H1 (cell line): ENCODE results near the gene JPT1. TPM values are rescaled to one million over a fixed set of nuclear protein-coding genes. Genes with fewer than 3 reads are reported as not detected.

Experiments used
- CHD2 ChIP-seq: IDR thresholded peaks from 2 replicates; pipeline ENCODE4 v1.6.1; 2012; ENCODE audit warnings: low read length, improper control_type of control experiment
- EP300 ChIP-seq, 2 experiments: IDR thresholded peaks; 1 replicate in 1 of 2; 2 replicates in 1 of 2; pipeline ENCODE4 v1.6.1; 2011 to 2012; ENCODE audit warnings: low read depth in 2 of 2, low read length in 2 of 2, mild to moderate bottlenecking in 2 of 2, borderline replicate concordance in 1 of 2, inconsistent platforms in 1 of 2, moderate library complexity in 1 of 2
- PHF8 ChIP-seq: fragments of 200-600 bp; sonication (generic); conservative IDR thresholded peaks from 2 replicates; pipeline ENCODE4 v1.7.1; 2012; ENCODE audit warnings: low read depth, mild to moderate bottlenecking, inconsistent platforms, low read length, moderate library complexity
- RNF2 ChIP-seq: fragments of 200-900, 300-1000 bp; sonication (generic); IDR thresholded peaks from 2 replicates; pipeline ENCODE4 v1.7.1; 2016; ENCODE audit warnings: borderline replicate concordance, low read depth, mild to moderate bottlenecking, antibody characterized with exemption, low read length; ENCODE audit not compliant: poor library complexity, severe bottlenecking; ENCODE audit errors: missing control alignments
- SP2 ChIP-seq: IDR thresholded peaks from 2 replicates; pipeline ENCODE4 v1.6.1; 2012; ENCODE audit warnings: mild to moderate bottlenecking, low read length, inconsistent platforms
- polyA plus RNA-seq, 7 experiments: library from polyadenylated mRNA; depleted of rRNA in 3 of 7; stranded (reverse) in 5 of 7; unstranded in 2 of 7; fragments of >200 nt in 5 of 7; fragments of 200-250 nt in 2 of 7; gene quantifications; 1 replicate in 5 of 7; 2 replicates in 1 of 7; 4 replicates in 1 of 7; pipeline versions ENCODE4 v1.2.1 to v1.2.3, GENCODE V29; 2011 to 2013; ENCODE audit warnings: missing spikeins in 2 of 7, mixed read lengths in 2 of 7
- total RNA-seq: library from RNA; stranded (reverse); fragmentation: NEBNext Ultra II Directional; extraction: Animal tissue kit (Norgen Biotek cat#: 25700); gene quantifications from 2 replicates; pipeline ENCODE4 v1.2.1, GENCODE V29; 2021
- TF ChIP-seq, protein P1 (sequence below): fragments of 300-600 bp; sonication (generic); IDR thresholded peaks from 2 replicates; pipeline ENCODE4 v1.7.1; 2012; ENCODE audit warnings: low read length, moderate library complexity, mild to moderate bottlenecking, inconsistent platforms; ENCODE audit not compliant: insufficient replicate concordance

JPT1 gene
- total and polyA plus RNA-seq, 2 of the 8 experiments (the other 6 are each of a cell fraction or from before 2014, with no cell fraction given), result 154 to 369 TPM

DNA sequence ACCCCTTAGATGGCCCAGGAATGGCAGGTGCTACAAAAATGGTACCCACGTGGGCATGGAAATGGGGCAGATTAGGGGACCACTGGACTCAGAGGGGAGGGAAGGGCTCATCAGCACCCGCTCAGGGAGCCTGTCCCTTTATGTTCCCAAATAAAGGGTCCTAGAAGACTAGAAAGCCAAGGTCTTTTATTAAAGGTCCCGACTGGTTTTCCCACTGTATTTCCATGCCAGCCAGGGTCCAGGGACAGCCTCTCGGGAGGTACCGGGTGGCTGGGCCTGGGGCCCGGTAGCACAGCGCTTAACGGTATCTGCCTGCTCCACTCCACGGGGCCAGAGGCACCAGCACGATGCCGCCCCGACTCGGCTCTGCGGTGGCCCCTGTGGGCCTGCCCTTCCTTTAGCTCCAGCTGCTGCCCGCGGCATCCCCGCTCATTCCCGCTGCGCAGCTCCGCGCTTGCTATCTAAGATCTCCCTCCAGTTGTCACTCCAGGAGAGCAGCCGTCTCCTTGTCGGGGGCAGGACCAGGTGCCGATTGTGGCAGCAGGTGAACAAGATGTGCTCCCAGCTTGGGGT, 24.2 kb downstream of the JPT1 start (continued):
- no peak for TF ChIP-seq PHF8
- TF ChIP-seq, protein P1, sequence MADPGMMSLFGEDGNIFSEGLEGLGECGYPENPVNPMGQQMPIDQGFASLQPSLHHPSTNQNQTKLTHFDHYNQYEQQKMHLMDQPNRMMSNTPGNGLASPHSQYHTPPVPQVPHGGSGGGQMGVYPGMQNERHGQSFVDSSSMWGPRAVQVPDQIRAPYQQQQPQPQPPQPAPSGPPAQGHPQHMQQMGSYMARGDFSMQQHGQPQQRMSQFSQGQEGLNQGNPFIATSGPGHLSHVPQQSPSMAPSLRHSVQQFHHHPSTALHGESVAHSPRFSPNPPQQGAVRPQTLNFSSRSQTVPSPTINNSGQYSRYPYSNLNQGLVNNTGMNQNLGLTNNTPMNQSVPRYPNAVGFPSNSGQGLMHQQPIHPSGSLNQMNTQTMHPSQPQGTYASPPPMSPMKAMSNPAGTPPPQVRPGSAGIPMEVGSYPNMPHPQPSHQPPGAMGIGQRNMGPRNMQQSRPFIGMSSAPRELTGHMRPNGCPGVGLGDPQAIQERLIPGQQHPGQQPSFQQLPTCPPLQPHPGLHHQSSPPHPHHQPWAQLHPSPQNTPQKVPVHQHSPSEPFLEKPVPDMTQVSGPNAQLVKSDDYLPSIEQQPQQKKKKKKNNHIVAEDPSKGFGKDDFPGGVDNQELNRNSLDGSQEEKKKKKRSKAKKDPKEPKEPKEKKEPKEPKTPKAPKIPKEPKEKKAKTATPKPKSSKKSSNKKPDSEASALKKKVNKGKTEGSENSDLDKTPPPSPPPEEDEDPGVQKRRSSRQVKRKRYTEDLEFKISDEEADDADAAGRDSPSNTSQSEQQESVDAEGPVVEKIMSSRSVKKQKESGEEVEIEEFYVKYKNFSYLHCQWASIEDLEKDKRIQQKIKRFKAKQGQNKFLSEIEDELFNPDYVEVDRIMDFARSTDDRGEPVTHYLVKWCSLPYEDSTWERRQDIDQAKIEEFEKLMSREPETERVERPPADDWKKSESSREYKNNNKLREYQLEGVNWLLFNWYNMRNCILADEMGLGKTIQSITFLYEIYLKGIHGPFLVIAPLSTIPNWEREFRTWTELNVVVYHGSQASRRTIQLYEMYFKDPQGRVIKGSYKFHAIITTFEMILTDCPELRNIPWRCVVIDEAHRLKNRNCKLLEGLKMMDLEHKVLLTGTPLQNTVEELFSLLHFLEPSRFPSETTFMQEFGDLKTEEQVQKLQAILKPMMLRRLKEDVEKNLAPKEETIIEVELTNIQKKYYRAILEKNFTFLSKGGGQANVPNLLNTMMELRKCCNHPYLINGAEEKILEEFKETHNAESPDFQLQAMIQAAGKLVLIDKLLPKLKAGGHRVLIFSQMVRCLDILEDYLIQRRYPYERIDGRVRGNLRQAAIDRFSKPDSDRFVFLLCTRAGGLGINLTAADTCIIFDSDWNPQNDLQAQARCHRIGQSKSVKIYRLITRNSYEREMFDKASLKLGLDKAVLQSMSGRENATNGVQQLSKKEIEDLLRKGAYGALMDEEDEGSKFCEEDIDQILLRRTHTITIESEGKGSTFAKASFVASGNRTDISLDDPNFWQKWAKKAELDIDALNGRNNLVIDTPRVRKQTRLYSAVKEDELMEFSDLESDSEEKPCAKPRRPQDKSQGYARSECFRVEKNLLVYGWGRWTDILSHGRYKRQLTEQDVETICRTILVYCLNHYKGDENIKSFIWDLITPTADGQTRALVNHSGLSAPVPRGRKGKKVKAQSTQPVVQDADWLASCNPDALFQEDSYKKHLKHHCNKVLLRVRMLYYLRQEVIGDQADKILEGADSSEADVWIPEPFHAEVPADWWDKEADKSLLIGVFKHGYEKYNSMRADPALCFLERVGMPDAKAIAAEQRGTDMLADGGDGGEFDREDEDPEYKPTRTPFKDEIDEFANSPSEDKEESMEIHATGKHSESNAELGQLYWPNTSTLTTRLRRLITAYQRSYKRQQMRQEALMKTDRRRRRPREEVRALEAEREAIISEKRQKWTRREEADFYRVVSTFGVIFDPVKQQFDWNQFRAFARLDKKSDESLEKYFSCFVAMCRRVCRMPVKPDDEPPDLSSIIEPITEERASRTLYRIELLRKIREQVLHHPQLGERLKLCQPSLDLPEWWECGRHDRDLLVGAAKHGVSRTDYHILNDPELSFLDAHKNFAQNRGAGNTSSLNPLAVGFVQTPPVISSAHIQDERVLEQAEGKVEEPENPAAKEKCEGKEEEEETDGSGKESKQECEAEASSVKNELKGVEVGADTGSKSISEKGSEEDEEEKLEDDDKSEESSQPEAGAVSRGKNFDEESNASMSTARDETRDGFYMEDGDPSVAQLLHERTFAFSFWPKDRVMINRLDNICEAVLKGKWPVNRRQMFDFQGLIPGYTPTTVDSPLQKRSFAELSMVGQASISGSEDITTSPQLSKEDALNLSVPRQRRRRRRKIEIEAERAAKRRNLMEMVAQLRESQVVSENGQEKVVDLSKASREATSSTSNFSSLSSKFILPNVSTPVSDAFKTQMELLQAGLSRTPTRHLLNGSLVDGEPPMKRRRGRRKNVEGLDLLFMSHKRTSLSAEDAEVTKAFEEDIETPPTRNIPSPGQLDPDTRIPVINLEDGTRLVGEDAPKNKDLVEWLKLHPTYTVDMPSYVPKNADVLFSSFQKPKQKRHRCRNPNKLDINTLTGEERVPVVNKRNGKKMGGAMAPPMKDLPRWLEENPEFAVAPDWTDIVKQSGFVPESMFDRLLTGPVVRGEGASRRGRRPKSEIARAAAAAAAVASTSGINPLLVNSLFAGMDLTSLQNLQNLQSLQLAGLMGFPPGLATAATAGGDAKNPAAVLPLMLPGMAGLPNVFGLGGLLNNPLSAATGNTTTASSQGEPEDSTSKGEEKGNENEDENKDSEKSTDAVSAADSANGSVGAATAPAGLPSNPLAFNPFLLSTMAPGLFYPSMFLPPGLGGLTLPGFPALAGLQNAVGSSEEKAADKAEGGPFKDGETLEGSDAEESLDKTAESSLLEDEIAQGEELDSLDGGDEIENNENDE, result no peak
- no peak for TF ChIP-seq CHD2
- TF ChIP-seq SP2, result no peak
- TF ChIP-seq RNF2, result no peak
- no peak for TF ChIP-seq EP300 (IDR thresholded peaks at IDR 0.05; ENCODE audit: borderline replicate concordance in 1 of 2, low read depth in 2 of 2, low read length in 2 of 2)
- TF ChIP-seq, all 59 proteins: peak for 0
